ENCODE results near the gene MSH3.

Gene MSH3

GRCh38 chr5:80622756-80623155 is 31.7 kb upstream of the MSH3 start:
- CTCF ChIA-PET, result no interaction called here
- no peak for TF ChIP-seq ZNF704 (tag by site-specific recombination; IDR thresholded peaks at IDR 0.05)
- TF ChIP-seq ZNF549 (tag by site-specific recombination; IDR thresholded peaks at IDR 0.05), result peak; percentile 97
- Histone ChIP-seq H3K36me3 (ENCODE audit: control insufficient read depth in 2 of 2, insufficient read depth in 1 of 2, low read length in 2 of 2) (peaks cover 0 to 7% of the 10 kb centered on the region in 2 experiments; a peak in 1 of 3 replicates), H3K4me1 (ENCODE audit: control insufficient read depth, insufficient read depth, low read length) (no peaks in the 10 kb centered on the region), H3K9me3 (ENCODE audit: control insufficient read depth, insufficient read depth, low read depth, low read length) (no peaks in the 10 kb centered on the region), H3K4me3 (ENCODE audit: low read depth, low read length) (no peak overlapping the region), H3K27ac (ENCODE audit: extremely low read depth, low read depth, low read length) (no peak overlapping the region)
- POLR2A ChIA-PET, result no interaction called here

- Histone ChIP-seq H3K9me3 (ENCODE audit: control insufficient read depth, insufficient read depth, low read depth, low read length) (no peaks in the 10 kb centered on the region), H3K36me3 (ENCODE audit: control insufficient read depth in 2 of 2, insufficient read depth in 1 of 2, low read length in 2 of 2) (peaks cover under 1 to 5% of the 10 kb centered on the region in 2 experiments; a peak in 1 of 3 replicates), H3K4me3 (ENCODE audit: low read depth, low read length) (no peak overlapping the region), H3K27ac (ENCODE audit: extremely low read depth, low read depth, low read length) (no peak overlapping the region), H3K4me1 (ENCODE audit: control insufficient read depth, insufficient read depth, low read length) (no peaks in the 10 kb centered on the region)
- CTCF ChIA-PET, result interaction anchor here (0.6 to 1.3 kb wide), 3 partner anchors 12 to 1443 kb away, joined by 3 to 4 read pairs (median 4); no protein-coding TSS in a partner anchor
- POLR2A ChIA-PET, result no interaction called here
- TF ChIP-seq FEZF1 (tag by site-specific recombination; IDR thresholded peaks at IDR 0.05) (peak; percentile 76), OSR2 (tag by site-specific recombination; IDR thresholded peaks at IDR 0.05) (peak; percentile 84), TSHZ1 (tag by site-specific recombination; IDR thresholded peaks at IDR 0.05; ENCODE audit: borderline replicate concordance) (no peak), MZF1 (tag by site-specific recombination; IDR thresholded peaks at IDR 0.05; ENCODE audit: borderline replicate concordance) (peak; percentile 34; the same call in 1 of the 2 replicates), IKZF3 (tag by site-specific recombination; IDR thresholded peaks at IDR 0.05) (peak; percentile 24; the same call in 1 of the 2 replicates), PRDM4 (tag by site-specific recombination; IDR thresholded peaks at IDR 0.05) (peak; percentile 85)
Observed at GRCh38 chr5:80623999-80624398, 30.5 kb upstream of the MSH3 start.

- peak; percentile 58; the same call in 1 of the 2 replicates for TF ChIP-seq ZNF660 (tag by site-specific recombination; IDR thresholded peaks at IDR 0.05)
- no peak for TF ChIP-seq PRDM4 (tag by site-specific recombination; IDR thresholded peaks at IDR 0.05)
- Histone ChIP-seq H3K27ac (ENCODE audit: extremely low read depth, low read depth, low read length) (no peak overlapping the region), H3K4me3 (ENCODE audit: low read depth, low read length) (no peak overlapping the region), H3K36me3 (ENCODE audit: control insufficient read depth in 2 of 2, insufficient read depth in 1 of 2, low read length in 2 of 2) (peaks cover 6 to 14% of the 10 kb centered on the region in 2 experiments; a peak in 2 of 3 replicates), H3K4me1 (ENCODE audit: control insufficient read depth, insufficient read depth, low read length) (no peaks in the 10 kb centered on the region), H3K9me3 (ENCODE audit: control insufficient read depth, insufficient read depth, low read depth, low read length) (no peaks in the 10 kb centered on the region)
- ChIA-PET POLR2A (no interaction called here), CTCF (interaction anchor here (1.3 kb wide), 1 partner anchor 14 kb away, joined by 5 read pairs; no protein-coding TSS in a partner anchor)
Observed at GRCh38 chr5:80625230-80625629, 29.2 kb upstream of the MSH3 start.

All from HEK293 (cell line).